Glomerular visceral epithelial cell (primary cell): ENCODE data around the gene ESPN.
A peak's percentile ranks its signal among the peaks of the same experiment; 100 is the strongest.

Source experiments
- DNase-seq: peaks from one replicate; pipeline ENCODE4 v3.0.0-alpha.2; 2016; ENCODE audit errors: extremely low spot score

ESPN gene

DNA sequence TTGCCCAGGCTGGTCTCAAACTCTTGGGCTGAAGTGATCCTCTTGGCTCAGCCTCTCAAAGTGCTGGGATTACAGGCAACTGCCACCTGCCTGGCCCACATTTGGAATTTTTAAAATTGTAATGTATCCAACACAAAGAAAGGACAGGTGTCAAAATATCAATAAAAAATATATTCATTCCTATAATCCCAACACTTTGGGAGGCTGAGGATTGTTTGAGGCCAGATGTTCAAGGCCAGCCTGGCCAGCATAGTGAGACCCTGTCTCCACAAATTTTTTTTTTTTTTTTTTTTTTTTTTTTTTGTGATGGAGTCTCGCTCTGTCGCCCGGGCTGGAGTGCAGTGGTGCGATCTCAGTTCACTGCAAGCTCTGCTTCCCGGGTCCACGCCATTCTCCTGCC is 14.8 kb upstream of the ESPN start:
- DNase-seq: no peak

DNA sequence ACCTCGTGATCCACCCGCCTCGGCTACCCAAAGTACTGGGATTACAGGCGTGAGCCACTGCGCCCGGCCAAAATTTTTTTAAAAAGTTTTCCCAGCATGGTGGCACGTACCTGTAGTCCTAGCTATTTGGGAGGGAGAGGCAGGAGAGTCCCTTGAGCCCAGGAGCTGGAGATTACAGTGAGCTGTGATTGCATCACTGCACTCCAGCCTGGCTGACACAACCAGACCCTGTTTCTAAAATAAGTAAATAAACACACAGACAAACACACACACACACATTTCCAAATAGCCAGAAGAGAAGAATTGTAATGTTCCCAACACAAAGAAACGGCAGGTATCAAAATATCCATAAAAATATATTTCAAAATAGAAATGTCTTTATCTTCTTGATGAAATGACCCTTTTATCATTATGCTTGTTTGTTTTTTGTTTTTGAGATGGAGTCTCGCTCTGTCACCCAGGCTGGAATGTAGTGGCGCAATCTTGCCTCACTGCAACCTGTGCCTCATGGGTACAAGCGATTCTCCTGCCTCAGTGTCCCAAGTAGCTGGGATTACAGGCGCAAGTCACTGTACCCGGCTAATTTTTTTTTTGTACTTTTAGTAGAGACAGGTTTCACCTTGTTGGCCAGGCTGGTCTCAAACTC is 14.2 kb upstream of the ESPN start:
- no peak for DNase-seq

DNA sequence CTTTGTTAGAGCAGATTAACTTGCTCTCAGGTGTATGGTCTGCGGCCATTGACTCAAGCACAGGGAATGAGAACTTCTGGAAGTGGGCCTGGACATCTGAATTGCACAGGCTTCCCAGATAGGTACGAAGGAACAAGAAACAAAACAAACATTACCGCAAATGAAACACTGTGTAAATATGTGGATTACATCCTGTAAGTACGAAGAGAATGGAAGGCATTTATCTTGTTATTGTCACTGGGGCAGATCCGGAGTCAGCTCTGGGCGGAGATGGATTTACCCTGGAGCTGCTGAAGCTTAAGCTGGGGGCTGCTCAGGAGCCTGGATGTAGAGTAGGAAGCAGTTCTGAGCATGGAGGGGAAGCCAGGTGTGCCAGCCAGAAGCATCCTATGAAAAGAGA is 11.7 kb upstream of the ESPN start:
- DNase-seq: no peak

DNA sequence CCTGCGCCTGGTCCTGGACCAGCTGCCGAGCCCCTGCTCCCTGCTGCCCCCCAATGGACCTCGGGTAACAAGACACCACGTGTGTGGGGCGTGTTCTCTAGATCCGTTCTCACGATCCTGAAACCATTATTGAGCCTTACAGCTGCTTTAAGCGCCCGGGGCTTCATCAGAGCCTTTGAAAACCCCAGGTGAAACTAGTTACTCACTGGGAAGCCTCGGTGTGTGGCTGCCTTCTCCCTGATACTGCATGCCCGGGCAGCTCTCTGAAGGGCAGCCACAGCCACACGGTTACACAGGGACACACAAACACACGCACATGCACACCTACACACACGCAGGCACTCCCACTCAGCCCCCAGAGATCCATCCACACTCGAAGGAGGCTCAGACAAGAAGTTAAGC is 10.1 kb upstream of the ESPN start:
- peak; percentile 35 for DNase-seq

DNA sequence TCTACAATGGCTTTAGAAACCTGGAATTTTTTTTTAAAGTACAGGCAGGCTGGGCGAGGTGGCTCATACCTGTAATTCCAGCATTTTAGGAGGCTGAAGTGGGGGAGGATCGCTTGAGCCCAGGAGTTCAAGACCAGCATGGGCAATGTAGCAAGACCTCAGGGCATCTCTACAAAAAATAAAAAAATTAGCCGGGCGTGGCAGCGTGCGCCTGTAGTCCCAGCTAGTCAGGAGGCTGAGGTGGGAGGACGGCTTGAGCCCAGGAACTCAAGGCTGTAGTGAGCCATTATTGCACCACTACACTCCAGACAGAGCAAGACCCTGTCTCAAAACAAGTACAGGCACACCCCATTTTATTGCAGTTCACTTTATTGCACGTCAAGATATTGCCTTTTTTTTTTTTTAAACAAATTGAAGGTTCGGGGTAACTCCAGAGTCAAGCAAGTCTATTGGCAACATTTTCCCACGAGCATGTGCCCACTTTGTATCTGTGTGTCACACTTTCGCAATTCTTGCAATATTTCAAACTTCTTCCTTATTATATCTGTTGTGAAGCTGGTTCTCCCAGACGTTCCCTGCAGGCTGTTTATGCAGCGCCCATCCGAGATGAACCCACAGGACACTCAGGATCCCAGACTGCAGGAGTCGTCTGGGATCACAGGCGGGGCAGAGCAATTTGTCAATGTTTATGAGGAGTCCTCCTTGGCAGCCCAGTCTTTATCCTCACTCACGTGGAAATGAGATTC is 9.5 kb upstream of the ESPN start:
- no peak for DNase-seq

DNA sequence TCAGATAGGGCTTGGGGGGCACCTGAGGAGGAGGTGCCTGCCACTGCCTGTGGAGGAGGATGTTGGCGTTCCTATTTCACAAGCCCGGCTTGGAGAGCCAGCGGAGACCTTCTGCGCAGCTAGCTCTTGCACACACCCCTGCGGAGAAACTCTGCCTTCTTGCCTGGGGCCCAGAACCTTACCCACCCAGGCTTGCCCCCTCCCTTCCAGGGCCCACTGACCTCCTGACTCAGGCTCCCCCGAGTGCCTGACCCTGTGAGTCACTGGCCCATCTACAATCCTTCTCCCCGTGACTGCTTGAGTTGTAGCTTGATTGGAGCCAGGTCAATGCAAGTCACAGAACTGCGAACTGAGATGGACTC is 8.3 kb upstream of the ESPN start:
- DNase-seq: no peak

DNA sequence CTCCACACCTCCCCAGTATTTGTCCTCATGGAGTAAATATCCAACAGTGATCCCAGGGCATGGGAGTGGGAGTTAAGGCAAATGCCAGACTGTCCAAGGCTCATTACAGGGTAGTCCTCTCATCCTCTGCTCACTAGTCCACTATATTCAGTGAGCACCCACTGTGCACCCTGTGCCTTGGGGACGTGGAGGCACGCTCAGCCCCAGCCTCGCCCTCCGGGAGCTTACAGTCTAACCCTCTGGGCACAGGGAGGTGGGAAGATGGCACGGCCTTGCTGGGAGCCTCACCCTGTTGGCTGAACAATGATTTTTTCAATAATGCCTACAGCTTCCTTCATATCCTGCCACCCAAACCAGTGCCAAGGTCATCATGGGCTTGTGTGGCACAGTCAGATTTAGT is 7.7 kb upstream of the ESPN start:
- no peak for DNase-seq

DNA sequence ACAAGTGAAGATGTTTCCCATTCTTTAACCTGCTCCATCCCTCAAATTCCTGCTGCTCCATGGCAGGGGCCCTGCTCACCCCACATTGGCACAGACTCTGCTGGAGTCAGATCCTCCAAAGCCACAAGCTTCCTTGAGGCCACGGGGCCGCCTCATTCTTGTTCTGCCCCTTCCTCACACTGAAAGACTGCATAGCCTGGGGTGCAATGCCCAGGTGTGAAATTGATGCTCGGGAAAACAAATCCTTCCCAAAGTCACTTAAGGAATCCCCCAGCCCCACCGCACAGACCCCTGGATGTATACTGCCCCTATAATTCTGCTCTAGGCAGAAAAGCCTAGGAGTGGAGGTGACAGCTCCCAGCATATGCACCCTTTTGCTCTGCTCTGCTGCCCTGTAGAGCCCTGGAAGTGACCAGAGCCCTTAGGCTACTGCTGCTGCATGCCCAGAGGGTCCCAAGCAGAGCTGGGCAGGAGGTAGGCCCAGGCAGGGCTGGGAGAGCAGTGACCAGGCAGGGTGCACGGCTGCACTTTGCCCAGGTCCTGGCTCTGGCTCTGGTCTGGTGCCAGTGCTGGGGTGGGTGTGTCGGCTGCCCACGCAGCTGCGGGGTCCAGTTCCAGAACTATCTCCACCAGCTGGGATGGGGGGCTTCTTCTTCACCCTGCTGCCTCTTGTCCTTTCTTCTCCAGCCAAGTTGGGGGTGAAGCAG is 6.5 kb upstream of the ESPN start:
- no peak for DNase-seq

DNA sequence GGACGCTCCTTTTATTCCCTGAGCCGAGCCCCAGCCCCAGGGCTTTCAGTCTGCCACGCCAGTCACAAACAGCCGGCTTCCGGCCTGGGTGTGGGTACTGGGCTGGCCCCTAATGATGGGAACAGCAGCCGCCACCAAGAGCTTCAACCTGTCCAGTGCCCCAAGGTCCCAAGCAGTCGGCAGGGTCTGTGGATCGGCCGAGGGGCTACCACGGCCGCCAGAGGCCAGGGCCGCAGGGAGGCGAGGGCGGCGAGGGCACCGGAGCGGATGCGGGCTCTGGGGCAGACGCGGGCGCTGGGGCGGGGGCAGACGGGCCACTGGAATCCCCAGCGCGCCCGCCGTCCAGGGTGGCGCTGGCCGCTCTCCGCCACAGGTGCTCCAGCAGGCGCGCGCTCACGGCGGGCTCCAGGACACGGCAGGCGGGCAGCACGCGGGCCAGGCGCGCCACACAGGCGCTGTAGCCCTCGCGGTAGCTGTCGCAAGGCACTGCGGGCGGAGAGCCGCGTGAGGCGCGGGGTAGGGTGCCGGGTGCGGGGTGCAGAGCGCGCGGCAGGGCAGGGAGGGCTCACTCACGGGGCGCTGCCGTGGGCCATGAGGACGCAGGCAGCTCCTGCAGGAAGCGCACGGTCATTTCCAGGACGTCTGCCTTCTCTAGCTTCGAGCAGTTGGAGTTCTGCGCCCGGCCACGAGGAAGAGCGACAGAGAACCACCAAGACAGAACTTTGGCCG is 5.7 kb upstream of the ESPN start:
- no peak for DNase-seq

DNA sequence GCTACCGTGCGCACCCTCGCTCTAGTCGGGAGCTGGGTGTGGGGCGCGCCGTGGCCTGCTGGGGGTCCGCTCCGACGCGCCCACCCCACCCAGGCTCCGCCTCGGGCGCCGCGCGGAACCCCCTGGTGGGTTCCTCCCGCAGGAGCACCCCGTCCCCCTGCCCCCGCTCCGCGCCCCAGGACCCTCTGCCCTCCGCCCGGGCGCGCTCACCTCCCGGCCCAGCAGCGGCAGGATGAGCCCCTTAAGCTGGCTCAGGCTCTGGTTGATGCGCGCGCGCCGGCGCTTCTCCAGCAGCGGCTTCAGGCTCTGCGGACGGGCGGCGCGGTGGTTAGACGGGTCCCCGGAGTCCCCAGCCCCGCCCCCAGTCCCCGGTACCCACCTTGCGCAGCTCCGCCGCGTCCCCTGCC is 5.2 kb upstream of the ESPN start:
- no peak for DNase-seq

DNA sequence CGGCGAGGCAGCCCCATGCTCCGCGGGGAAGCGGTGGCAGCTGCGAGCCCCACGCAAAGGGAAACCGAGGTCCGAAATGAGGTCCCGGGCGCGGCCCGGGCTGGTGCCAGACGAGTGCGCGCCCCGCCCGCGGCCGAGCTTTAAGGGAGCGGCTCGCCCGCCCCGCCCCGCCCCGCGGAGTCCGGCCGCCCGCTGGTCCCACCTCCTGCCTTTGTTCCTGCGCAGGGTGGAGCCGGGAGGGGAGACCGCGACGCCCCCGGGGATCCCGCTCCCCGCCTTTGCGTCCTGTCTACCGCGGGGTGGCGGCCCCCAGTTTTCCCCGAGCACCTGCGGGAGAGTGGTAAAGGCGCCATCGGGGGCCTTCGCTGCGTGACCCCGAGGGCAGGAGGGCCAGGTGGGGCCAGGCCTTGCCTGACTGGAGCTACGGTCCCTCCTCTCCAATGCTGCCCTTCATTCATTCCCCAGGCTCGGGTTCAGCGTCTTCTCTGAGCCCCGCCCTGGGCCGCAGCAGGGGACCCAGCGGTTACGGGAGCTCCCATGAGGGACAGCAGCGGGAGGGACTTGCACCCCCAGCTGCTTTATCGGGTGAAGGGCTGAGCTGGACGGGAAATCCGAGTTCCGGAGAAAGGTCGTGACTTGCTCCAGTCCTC is 4.6 kb upstream of the ESPN start, which contains the start of gene HES2:
Gene HES2, minus strand, starts transcription at position 116 of the 650 bp plus-strand sequence. Its CDS starts 99 bp downstream, at position 17.
- DNase-seq: no peak

DNA sequence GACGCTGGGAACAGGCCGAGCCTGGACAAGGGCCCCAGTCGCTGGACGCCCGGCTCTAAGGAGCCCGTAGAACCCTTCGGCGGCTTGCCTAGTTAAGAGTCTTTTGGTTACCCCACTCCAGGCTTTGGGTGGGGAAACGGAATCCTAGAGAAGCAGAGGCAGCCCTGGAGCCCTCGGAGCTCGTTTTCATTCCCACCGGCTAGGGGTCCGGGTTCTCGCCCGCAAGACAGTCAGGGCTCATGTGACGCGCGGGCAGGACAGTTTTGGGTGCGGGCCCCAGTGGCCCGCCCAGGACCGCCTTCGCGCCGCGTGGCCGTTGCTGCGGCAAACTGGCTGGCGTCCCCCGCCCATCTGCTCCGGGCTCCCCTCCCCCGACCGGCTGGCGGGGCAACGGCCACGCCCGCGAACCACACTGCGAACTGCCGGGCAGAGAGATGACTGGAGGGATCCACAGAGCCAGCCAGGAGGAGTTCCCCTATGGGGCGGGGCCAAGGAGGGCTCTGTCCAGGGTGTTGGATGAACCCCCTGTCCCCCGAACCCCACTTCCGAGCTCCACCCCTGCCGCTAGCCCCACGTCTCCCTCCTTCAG is 4.0 kb upstream of the ESPN start:
- no peak for DNase-seq

DNA sequence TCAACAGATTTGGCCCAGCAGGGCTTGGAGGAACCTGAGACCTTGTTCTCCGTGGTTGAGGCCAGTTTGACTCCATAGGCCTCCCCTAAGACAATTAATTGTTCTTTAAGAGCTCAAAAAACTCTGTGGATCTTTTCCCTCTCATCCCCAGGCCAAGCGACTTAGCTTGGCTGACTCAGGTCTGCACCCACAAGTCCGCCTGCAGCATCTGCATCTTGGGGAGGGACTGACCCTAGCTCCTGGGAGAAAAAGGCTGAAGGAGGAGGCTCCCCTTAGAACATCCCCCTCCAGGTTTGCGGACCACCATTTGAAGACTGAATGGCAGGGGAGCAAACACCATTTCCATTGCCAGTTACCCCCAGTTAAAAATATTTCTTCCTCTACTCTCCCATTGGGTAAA is 3.3 kb upstream of the ESPN start:
- DNase-seq: no peak

DNA sequence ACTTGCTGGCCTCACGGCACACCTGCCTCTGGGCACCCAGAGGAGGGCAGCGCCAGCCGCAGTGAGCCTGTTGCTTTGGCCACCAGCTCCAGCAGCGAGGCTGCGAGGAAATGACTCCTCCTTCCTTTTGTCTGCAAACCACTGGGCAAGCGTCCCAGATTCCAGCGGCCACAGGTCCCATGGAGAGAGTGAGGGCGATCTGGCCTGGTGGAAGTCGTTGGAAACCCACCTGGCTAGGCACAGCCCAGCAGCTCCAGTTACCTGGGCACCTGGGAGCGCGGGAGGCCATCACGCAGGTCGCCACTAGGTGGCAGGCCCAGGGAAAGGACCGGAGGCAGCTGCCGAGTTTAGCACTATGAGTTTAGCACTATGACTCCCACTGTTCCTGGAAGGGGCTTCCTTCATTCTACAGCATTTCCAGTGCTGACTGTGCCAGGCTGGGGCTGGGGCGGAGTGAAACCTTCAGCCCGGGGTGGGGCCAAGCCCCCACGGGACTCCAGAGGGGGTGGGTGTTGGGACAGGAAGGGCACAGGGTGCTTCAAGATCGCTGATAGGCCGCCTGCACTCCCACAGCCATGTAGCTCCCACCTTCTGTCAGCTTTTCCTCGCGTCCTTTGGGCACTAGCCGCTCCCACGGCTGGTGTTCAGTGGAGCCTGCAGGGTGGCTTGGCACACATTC is 1.1 kb upstream of the ESPN start:
- peak; percentile 70 for DNase-seq

DNA sequence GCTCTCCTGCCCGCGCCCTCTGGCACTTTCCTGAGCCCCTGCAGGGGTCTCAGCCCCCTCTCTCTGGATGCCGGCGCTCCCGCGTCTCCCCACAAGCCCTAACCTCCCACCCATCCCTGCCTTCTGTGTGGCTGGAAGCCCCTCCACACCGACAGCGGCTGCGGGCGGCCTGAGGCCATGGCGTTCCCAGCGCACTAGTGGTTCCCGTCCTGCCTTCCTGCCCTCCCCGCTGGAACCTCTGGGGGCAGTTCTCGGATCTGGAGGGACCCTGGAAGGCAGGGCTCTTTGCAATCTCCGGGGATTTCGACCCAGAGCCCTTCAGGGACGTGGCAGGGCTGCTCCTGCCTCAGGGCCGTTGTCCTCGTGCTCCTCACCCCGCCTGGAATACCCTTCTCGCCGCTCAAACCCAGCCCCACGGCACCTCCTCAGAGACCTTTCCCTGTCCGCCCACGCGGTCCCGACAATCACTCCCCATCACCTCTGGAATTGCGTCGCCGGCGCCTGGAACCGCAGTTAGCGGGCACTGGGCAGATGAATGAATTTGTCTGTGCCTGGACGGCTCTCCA is 493 bp upstream of the ESPN start:
- no peak for DNase-seq

DNA sequence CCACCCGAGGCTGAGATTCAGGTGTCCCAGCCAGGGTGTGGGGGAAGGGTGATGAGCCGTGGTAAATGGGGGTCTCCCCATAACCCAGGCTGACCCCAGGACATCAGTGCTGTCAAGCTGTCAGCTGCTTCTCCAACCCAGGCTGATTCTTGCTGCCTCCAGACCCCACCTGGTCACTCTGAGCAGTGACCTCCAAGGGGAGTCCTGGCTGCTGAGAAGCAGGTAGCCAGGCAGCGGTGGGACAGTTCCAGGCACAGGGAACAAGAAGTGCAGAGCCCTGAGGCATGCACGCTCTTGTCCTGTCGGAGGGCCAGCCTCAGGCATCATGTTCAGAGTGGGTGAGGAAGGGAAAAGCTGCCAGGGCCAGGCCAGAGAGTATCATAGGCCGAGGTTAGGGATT is 1.1 kb downstream of the ESPN start:
- no peak for DNase-seq

DNA sequence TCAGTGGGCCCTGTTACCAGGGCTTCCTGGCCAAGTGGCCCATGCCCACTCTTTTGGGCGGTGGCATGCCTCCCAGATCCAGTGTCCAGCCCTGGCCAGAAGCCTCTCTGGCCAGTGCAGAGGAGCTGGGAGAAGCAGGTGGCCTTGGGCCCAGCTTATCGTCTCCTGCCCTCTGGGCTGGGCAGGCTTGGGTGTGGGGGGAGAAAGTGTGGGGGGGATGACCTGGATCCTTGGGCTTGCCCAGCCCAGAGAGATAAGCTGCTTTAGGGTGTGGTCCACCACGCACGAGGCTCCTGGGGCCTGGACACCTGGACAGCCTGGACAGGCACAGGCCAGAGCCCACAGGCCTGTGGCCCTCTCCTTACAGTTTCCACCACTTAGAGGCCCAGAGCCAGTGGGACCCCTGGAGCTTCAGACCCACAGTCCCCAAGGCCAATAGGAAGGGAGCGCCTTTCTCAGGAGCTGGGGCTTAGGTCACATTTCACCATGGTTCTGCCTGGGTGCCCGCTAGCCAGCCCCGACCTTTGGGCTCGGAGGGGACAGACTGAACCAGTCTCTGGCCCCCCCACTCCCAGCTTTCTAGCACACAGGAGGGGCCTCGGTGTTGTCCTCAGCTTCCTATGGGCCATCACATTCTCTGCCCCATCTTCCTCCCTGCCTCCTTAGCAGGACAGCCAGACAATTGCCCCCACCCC is 1.8 kb downstream of the ESPN start:
- no peak for DNase-seq

DNA sequence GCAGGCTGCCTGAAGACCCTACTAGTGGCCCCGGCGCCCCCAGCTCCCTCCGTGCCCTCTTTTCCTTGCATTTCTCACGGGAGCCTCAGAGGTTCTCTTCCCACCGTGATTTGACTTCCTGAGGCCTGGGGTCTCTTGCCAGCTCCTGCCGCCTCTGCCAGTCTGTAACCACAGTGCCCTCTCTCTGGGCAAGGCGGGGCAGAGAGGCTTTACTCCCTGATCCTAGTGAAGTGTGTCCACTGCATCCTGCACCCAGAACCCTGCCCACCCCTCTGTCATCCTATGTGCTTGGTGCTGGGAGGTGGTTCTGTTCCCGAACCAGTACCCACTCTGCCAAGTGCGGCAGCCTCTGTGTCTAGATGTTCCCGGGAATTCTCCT is 2.4 kb downstream of the ESPN start:
- no peak for DNase-seq

DNA sequence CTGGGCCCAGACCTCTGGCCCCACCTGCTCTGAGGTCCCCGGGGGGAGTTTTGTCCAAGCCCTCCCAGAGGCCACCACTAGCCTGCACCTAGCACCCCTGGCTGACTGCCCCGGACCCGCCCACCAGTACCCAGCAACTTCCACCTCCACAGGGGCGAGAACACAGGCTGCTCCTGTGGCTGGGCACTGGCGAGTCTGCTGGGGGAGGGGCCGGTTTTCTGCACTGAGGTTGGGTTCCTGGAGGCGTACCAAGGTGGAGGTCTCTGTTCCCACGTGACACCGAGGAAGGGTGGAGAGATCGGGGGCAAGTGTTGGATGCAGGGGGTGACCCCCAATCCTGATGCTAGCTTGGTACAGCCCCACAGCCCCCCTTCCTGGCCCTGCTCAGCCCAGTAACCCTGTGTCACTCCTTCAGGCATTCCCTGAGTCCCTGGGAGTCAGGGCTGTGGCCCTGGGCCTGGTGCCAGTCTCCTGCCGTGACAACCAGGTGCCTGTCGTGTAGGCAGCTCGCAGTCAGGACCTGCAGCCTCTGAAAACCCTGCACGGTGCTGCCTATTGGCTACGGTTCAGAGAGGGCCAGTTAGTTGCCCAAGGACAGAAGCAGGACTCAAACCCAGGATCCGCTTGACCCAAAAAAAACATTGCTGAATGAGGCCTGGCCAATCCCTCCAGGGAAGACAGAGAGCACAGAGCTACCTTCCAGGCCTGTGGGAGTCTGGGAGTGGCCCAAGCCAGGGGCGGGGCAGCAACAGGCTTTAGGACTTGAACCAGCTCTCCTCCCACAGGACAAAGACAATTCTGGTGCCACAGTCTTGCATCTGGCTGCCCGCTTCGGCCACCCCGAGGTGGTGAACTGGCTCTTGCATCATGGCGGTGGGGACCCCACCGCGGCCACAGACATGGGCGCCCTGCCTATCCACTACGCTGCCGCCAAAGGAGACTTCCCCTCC is 3.1 kb downstream of the ESPN start:
- DNase-seq: no peak
